HEK293T (cell line): ENCODE measurements around the gene PACS2.

Experiments
- CTBP1 ChIP-seq: fragments of 450-650 bp; IDR thresholded peaks from 2 replicates; pipeline ENCODE4 v1.6.1; 2016; ENCODE audit warnings: borderline replicate concordance
- FOXA1 ChIP-seq: fragments of 450-650 bp; IDR thresholded peaks from 2 replicates; pipeline ENCODE4 v1.6.1; 2016; ENCODE audit warnings: mild to moderate bottlenecking
- FOXK2 ChIP-seq: fragments of 450-650 bp; IDR thresholded peaks from 2 replicates; pipeline ENCODE4 v1.6.1; 2016; ENCODE audit warnings: mild to moderate bottlenecking
- HDGF ChIP-seq: fragments of 450-650 bp; IDR thresholded peaks from 2 replicates; pipeline ENCODE4 v1.6.1; 2017; ENCODE audit warnings: antibody characterized with exemption, borderline replicate concordance
- SUZ12 ChIP-seq: fragments of 450-650 bp; IDR thresholded peaks from 2 replicates; pipeline ENCODE4 v1.6.1; 2016; ENCODE audit warnings: mild to moderate bottlenecking
- TARDBP ChIP-seq: fragments of 450-650 bp; IDR thresholded peaks from 2 replicates; pipeline ENCODE4 v1.6.1; 2016
- ZNF384 ChIP-seq: fragments of 450-650 bp; IDR thresholded peaks from 2 replicates; pipeline ENCODE4 v1.6.1; 2016
- TF ChIP-seq, protein P1 (sequence below): fragments of 450-650 bp; IDR thresholded peaks from 2 replicates; pipeline ENCODE4 v1.6.1; 2016

GRCh38 chr14:105421723-105422615 is 107.4 kb downstream of the PACS2 start:
- TF ChIP-seq ZNF384 (no peak), SUZ12 (no peak), HDGF (no peak), TARDBP (no peak), CTBP1 (no peak), FOXA1 (no peak), FOXK2 (no peak)
- TF ChIP-seq, protein P1, sequence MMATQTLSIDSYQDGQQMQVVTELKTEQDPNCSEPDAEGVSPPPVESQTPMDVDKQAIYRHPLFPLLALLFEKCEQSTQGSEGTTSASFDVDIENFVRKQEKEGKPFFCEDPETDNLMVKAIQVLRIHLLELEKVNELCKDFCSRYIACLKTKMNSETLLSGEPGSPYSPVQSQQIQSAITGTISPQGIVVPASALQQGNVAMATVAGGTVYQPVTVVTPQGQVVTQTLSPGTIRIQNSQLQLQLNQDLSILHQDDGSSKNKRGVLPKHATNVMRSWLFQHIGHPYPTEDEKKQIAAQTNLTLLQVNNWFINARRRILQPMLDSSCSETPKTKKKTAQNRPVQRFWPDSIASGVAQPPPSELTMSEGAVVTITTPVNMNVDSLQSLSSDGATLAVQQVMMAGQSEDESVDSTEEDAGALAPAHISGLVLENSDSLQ: no peak
